Neuron (in vitro differentiated cells): ENCODE measurements around the gene PTGER4.

Experiments
- H2AFZ ChIP-seq: one replicate; pipeline ENCODE4 v1.6.1; 2013; ENCODE audit warnings: low read depth, mild to moderate bottlenecking, inconsistent platforms, low read length, moderate library complexity
- H3K27me3 ChIP-seq: one replicate; pipeline ENCODE4 v1.6.1; 2013; ENCODE audit warnings: low read length; ENCODE audit not compliant: insufficient read depth
- H3K36me3 ChIP-seq: one replicate; pipeline ENCODE4 v1.6.1; 2013; ENCODE audit warnings: low read length; ENCODE audit not compliant: insufficient read depth
- H3K4me1 ChIP-seq: one replicate; pipeline ENCODE4 v1.6.1; 2013; ENCODE audit warnings: low read length; ENCODE audit not compliant: insufficient read depth
- H3K4me3 ChIP-seq: 2 replicates; pipeline ENCODE4 v1.5.1; 2013; ENCODE audit warnings: mild to moderate bottlenecking, low read length, moderate library complexity
- H3K9me3 ChIP-seq: one replicate; pipeline ENCODE4 v1.6.1; 2013; ENCODE audit warnings: low read length

PTGER4 gene

GRCh38 chr5:40676613-40677343 is 2.9 kb upstream of the PTGER4 start:
- Histone ChIP-seq H3K4me1 (no peaks in the 10 kb centered on the region), H3K9me3 (peaks cover 7% of the 10 kb centered on the region), H2AFZ (no peak overlapping the region), H3K27me3 (peaks cover 39% of the 10 kb centered on the region), H3K4me3 (no peak overlapping the region), H3K36me3 (no peaks in the 10 kb centered on the region)

- Histone ChIP-seq H2AFZ (no peak overlapping the region), H3K4me3 (no peak overlapping the region), H3K27me3 (peaks cover 46% of the 10 kb centered on the region), H3K4me1 (no peaks in the 10 kb centered on the region), H3K36me3 (no peaks in the 10 kb centered on the region), H3K9me3 (peaks cover 12% of the 10 kb centered on the region)
Measured at GRCh38 chr5:40677456-40677855, 2.3 kb upstream of the PTGER4 start.

GRCh38 chr5:40678026-40678425 is 1.7 kb upstream of the PTGER4 start:
- Histone ChIP-seq H2AFZ (no peak overlapping the region), H3K9me3 (peaks cover 13% of the 10 kb centered on the region), H3K4me3 (no peak overlapping the region), H3K27me3 (peaks cover 52% of the 10 kb centered on the region), H3K4me1 (no peaks in the 10 kb centered on the region), H3K36me3 (no peaks in the 10 kb centered on the region)

GRCh38 chr5:40678460-40679147 is 1.1 kb upstream of the PTGER4 start:
- Histone ChIP-seq H3K36me3 (no peaks in the 10 kb centered on the region), H2AFZ (no peak overlapping the region), H3K4me1 (no peaks in the 10 kb centered on the region), H3K9me3 (peaks cover 13% of the 10 kb centered on the region), H3K4me3 (peak overlapping the region; percentile 64), H3K27me3 (peaks cover 58% of the 10 kb centered on the region)

- Histone ChIP-seq H2AFZ (no peak overlapping the region), H3K36me3 (no peaks in the 10 kb centered on the region), H3K4me3 (peak overlapping the region; percentile 64), H3K4me1 (no peaks in the 10 kb centered on the region), H3K27me3 (peaks cover 57% of the 10 kb centered on the region), H3K9me3 (peaks cover 13% of the 10 kb centered on the region)
Measured at GRCh38 chr5:40679148-40679912, 385 bp upstream of the PTGER4 start.

GRCh38 chr5:40680741-40681362 is 1.1 kb downstream of the PTGER4 start:
- Histone ChIP-seq H3K36me3 (no peaks in the 10 kb centered on the region), H3K27me3 (peaks cover 55% of the 10 kb centered on the region), H3K9me3 (peaks cover 13% of the 10 kb centered on the region), H3K4me1 (no peaks in the 10 kb centered on the region), H3K4me3 (no peak overlapping the region), H2AFZ (no peak overlapping the region)

- Histone ChIP-seq H3K9me3 (peaks cover 13% of the 10 kb centered on the region), H3K27me3 (peaks cover 54% of the 10 kb centered on the region), H3K4me1 (no peaks in the 10 kb centered on the region), H2AFZ (no peak overlapping the region), H3K4me3 (no peak overlapping the region), H3K36me3 (no peaks in the 10 kb centered on the region)
Measured at GRCh38 chr5:40681363-40682153, 1.8 kb downstream of the PTGER4 start.

- Histone ChIP-seq H3K27me3 (peaks cover 46% of the 10 kb centered on the region), H3K4me3 (no peak overlapping the region)
Measured at GRCh38 chr5:40682154-40683017, 2.7 kb downstream of the PTGER4 start.

GRCh38 chr5:40683305-40683704 is 3.6 kb downstream of the PTGER4 start:
- Histone ChIP-seq H2AFZ (no peak overlapping the region), H3K4me1 (no peaks in the 10 kb centered on the region), H3K4me3 (no peak overlapping the region), H3K27me3 (peaks cover 45% of the 10 kb centered on the region), H3K9me3 (peaks cover 13% of the 10 kb centered on the region), H3K36me3 (no peaks in the 10 kb centered on the region)

More at GRCh38 chr5:40682154-40683017, 2.7 kb downstream of the PTGER4 start:
- Histone ChIP-seq H3K9me3 (peaks cover 13% of the 10 kb centered on the region), H2AFZ (no peak overlapping the region), H3K4me1 (no peaks in the 10 kb centered on the region), H3K36me3 (no peaks in the 10 kb centered on the region)

GRCh38 chr5:40685193-40685592 is 5.5 kb downstream of the PTGER4 start:
- Histone ChIP-seq H3K27me3 (peaks cover 35% of the 10 kb centered on the region), H3K36me3 (no peaks in the 10 kb centered on the region), H3K9me3 (peaks cover 13% of the 10 kb centered on the region), H2AFZ (no peak overlapping the region), H3K4me1 (peaks cover 2% of the 10 kb centered on the region), H3K4me3 (no peak overlapping the region)

GRCh38 chr5:40685976-40686486 is 6.3 kb downstream of the PTGER4 start:
- Histone ChIP-seq H2AFZ (no peak overlapping the region), H3K4me3 (no peak overlapping the region), H3K4me1 (peaks cover 2% of the 10 kb centered on the region)

More at GRCh38 chr5:40685976-40686486, 6.3 kb downstream of the PTGER4 start:
- Histone ChIP-seq H3K36me3 (no peaks in the 10 kb centered on the region), H3K27me3 (peaks cover 26% of the 10 kb centered on the region), H3K9me3 (peaks cover 12% of the 10 kb centered on the region)
